Hematopoietic multipotent progenitor cell treated with erythropoietin and hydrocortisone succinate and interleukin-3 and kit ligand, for 15 days (in vitro differentiated cells): ENCODE data around the gene UBE4A.

Source experiments
- DNase-seq: peaks from one replicate; pipeline ENCODE4 v3.0.0-alpha.2; 2015; ENCODE audit warnings: low spot score

UBE4A gene

GRCh38 chr11:118437208-118438125 lies 78.1 kb downstream of the UBE4A start:
- peak; percentile 68 for DNase-seq

DNA sequence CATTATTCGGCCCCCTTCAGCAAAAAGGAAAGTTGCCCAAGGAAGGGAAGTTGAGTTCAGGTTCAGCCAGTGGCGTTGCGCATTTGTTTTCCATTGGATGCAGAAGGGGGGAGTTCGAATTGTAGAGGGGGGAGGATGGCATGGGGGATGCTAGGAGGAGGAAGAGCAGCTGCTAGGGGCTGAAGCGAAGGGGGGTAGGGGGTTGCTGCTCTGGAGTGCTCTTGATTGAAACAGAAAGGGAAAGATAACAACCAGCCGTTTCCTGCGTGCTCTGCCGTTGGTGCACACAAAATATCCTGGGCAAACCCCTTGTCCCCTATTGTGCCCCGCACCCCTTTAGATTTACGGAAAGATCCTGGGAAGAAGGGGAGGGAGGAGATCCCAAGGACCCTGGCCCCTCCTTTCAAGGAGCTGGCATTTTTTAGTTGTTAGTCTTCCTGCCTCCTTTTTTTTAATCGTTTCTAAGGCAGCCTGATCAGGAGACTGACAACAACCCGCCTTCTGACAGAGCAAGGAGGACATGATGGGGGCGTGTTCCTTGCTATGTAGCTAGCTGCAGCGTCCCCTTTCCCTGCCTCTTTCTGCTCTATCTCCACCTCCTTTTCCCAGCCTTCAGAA lies 79.0 kb downstream of the UBE4A start:
- DNase-seq, result peak; percentile 68

- DNase-seq, result no peak
Measured at GRCh38 chr11:118439646-118440045, 80.2 kb downstream of the UBE4A start.

GRCh38 chr11:118441770-118442275 lies 82.4 kb downstream of the UBE4A start:
- no peak for DNase-seq

DNA sequence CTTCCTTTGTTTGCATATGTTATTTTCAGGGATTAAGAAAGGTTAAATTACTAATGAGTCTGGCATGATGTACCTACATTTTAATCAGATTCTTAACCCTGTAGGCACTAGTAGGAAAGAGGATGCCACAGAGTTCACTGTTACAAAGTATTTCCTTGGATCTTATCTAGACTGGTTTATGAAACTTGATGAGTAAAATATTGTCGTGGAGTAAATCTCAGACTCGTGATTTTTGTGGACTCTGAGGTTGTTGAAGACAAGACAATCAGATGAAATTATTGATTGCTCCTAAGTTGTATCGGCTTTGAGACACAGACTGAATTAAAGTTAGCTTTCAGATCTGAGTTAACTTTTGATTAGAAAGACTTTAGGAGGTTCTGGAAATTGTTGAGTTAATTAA lies 82.9 kb downstream of the UBE4A start:
- no peak for DNase-seq

- no peak for DNase-seq
Measured at GRCh38 chr11:118442908-118443589, 83.6 kb downstream of the UBE4A start.

DNA sequence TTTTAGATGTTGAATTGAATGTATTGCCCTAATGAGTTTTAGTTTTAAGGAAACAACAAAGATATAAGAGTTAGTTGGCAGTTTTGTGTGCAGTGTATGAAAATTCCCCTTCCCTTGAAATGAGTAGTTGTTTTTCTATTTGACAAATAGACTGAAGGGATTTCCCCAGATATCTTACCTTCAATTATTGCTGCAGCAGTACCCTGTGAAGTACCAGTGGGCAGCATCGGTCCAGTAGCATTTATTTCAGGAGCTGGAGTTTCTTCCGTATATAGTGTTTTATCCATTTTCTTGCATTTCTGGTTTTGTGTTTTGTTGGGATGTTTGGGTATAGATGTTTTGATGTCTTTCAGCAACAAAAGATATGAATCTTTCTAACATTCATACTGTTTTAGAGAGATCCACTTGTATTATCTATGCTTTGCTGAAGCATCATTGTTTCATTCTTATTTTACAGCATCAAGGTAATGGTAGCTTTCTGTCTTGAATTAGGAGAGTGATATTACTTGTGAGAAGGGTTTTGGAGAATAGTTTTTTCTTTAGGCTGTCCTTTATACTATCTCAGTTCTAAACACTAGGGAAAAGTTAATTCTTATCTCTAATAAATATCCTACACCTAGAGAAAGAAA lies 84.3 kb downstream of the UBE4A start:
- DNase-seq, result no peak

DNA sequence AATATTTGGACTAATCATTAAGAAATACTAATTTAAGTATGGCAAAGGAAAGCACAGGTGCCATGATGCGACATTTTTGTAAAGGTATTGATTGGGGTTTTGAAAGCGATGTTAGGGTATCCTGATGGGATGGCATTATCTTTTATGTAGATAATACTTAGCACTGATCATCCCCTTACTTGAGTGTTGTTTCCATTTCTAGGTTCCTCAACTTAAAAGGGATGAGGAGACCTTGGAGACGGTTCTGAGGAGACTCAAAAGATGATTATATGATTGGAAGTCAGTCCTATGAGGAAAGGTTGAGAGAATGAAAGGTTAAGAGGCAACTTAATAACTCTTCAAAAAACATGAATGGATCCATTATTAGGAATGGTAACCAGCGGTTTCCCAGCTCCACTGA lies 88.0 kb downstream of the UBE4A start:
- DNase-seq, result no peak

- no peak for DNase-seq
Measured at GRCh38 chr11:118448294-118448693, 88.9 kb downstream of the UBE4A start.
